Common myeloid progenitor, CD34-positive (primary cell): ENCODE results near the gene PLCH2.
"Not testable (repeated sequence)": the region's sequence is repeated elsewhere in the genome, so short reads cannot be mapped to it uniquely, and the experiment has no call there.

Source experiments
- CTCF ChIA-PET: fragments of 350-600 bp; sonication (Branson Sonifier 250); formaldehyde crosslinking; loops from one replicate; lab custom pipeline; 2021; ENCODE audit warnings: antibody characterized with exemption; lab: Charles Lee
- POLR2A ChIA-PET: fragments of 350-600 bp; sonication (Branson Sonifier 250); formaldehyde crosslinking; loops from one replicate; lab custom pipeline; 2021; ENCODE audit warnings: antibody characterized with exemption; lab: Charles Lee
- DNase-seq, 3 donors: peaks; one replicate each; pipeline versions ENCODE4 v3.0.0 to v3.0.0-alpha.2; 2013
- H3K27ac ChIP-seq, 2 experiments: 1 replicate in 1 of 2; 2 replicates in 1 of 2; pipeline ENCODE4 v1.7.0; 2013; ENCODE audit warnings: inconsistent platforms in 2 of 2, low read length in 2 of 2, mild to moderate bottlenecking in 2 of 2, low read depth in 1 of 2, moderate library complexity in 1 of 2; ENCODE audit not compliant: severe bottlenecking in 2 of 2, insufficient read depth in 1 of 2, poor library complexity in 1 of 2
- H3K27me3 ChIP-seq, 5 experiments: replicated peaks in 2 of 5; 1 replicate in 3 of 5; 2 replicates in 2 of 5; pipeline versions ENCODE4 v1.6.1 to v1.7.0; 2013; ENCODE audit warnings: low read length in 4 of 5, mild to moderate bottlenecking in 2 of 5, moderate library complexity in 2 of 5, inconsistent platforms in 1 of 5; ENCODE audit not compliant: insufficient read depth in 5 of 5, control insufficient read depth in 4 of 5
- H3K36me3 ChIP-seq, 4 experiments: 1 replicate in 2 of 4; 2 replicates in 2 of 4; pipeline versions ENCODE4 v1.6.1 to v1.7.0; 2013; ENCODE audit warnings: low read length in 3 of 4, control low read depth in 1 of 4, mild to moderate bottlenecking in 1 of 4; ENCODE audit not compliant: control insufficient read depth in 4 of 4, insufficient read depth in 4 of 4
- H3K4me1 ChIP-seq, 4 experiments: 1 replicate in 3 of 4; 2 replicates in 1 of 4; pipeline versions ENCODE4 v1.6.1 to v1.7.1; 2013; ENCODE audit warnings: low read length in 3 of 4, mild to moderate bottlenecking in 3 of 4, control low read depth in 1 of 4, inconsistent platforms in 1 of 4, moderate library complexity in 1 of 4; ENCODE audit not compliant: control insufficient read depth in 4 of 4, insufficient read depth in 4 of 4; ENCODE audit errors: control extremely low read depth in 1 of 4
- H3K4me3 ChIP-seq, 7 experiments: 1 replicate in 4 of 7; 2 replicates in 3 of 7; pipeline versions ENCODE4 v1.5.1 to v1.7.0; 2013; ENCODE audit warnings: mild to moderate bottlenecking in 7 of 7, low read length in 6 of 7, moderate library complexity in 6 of 7, inconsistent platforms in 2 of 7, low read depth in 2 of 7, control low read depth in 1 of 7; ENCODE audit not compliant: insufficient read depth in 4 of 7, control insufficient read depth in 1 of 7; ENCODE audit errors: extremely low read depth in 1 of 7
- H3K9me3 ChIP-seq, 5 experiments: 1 replicate in 4 of 5; 2 replicates in 1 of 5; pipeline versions ENCODE4 v1.6.1 to v1.7.1; 2013; ENCODE audit warnings: low read length in 4 of 5, mild to moderate bottlenecking in 2 of 5, inconsistent platforms in 1 of 5, low read depth in 1 of 5, moderate library complexity in 1 of 5; ENCODE audit not compliant: control insufficient read depth in 4 of 5, insufficient read depth in 2 of 5; ENCODE audit errors: control extremely low read depth in 1 of 5
- WGBS: methylation state at CpG from one replicate; pipeline ENCODE4 v1.1.5; 2013; ENCODE audit not compliant: insufficient coverage; 5-methylcytosine and 5-hydroxymethylcytosine counted together

PLCH2 gene

GRCh38 chr1:2548068-2548589 lies 72.0 kb downstream of the PLCH2 start:
- ChIA-PET CTCF (interaction anchor here (0.7 to 4.2 kb wide), 19 partner anchors 9 to 323 kb away, joined by 3 to 52 read pairs (median 4); partner anchors contain the start of genes HES5, MORN1, PANK4 and PRXL2B), POLR2A (interaction anchor here (0.9 to 2.2 kb wide), 5 partner anchors 18 to 135 kb away, joined by 3 to 11 read pairs (median 5); partner anchors contain the start of genes HES5 and PANK4)
- WGBS, result 1% methylated on average over 15 of the region's 17 CpGs
- Histone ChIP-seq H3K36me3 (no peaks in the 10 kb centered on the region), H3K27ac (peak overlapping the region; percentile 47 to 89), H3K4me1 (peaks cover 0 to 61% (median 57%) of the 10 kb centered on the region in 4 experiments), H3K27me3 (no peaks in the 10 kb centered on the region), H3K4me3 (peak overlapping the region in 5 of 7 experiments; percentile 36 to 82 (median 61)), H3K9me3 (no peaks in the 10 kb centered on the region)
- peak; percentile 71 to 74 (median 74) for DNase-seq

GRCh38 chr1:2549367-2550029 lies 73.4 kb downstream of the PLCH2 start:
- Histone ChIP-seq H3K4me3 (peak overlapping the region in 1 of 7 experiments; percentile 82), H3K4me1 (peaks cover 0 to 56% (median 51%) of the 10 kb centered on the region in 4 experiments), H3K27ac (peak overlapping the region; percentile 40 to 89)
- POLR2A ChIA-PET, result interaction anchor here (0.7 kb wide), 1 partner anchor 36 kb away, joined by 3 read pairs; no protein-coding TSS in a partner anchor
- 64% methylated on average over 14 of the region's 28 CpGs for WGBS
- H3K9me3 ChIP-seq, H3K36me3 ChIP-seq, DNase-seq, H3K27me3 ChIP-seq: not testable (repeated sequence)
- CTCF ChIA-PET, result interaction anchor here (1.5 to 3.9 kb wide), 4 partner anchors 12 to 133 kb away, joined by 4 to 28 read pairs (median 15); partner anchors contain the start of gene PANK4

GRCh38 chr1:2550309-2550861 lies 74.3 kb downstream of the PLCH2 start:
- DNase-seq, H3K36me3 ChIP-seq, H3K27ac ChIP-seq, H3K27me3 ChIP-seq, H3K9me3 ChIP-seq, POLR2A ChIA-PET, H3K4me3 ChIP-seq, CTCF ChIA-PET: not testable (repeated sequence)
- 78% methylated on average over 6 of the region's 12 CpGs for WGBS
- peaks cover 0 to 61% (median 56%) of the 10 kb centered on the region in 4 experiments for H3K4me1 ChIP-seq

GRCh38 chr1:2551544-2551943 lies 75.5 kb downstream of the PLCH2 start:
- H3K27ac ChIP-seq, CTCF ChIA-PET, H3K36me3 ChIP-seq, DNase-seq, POLR2A ChIA-PET, H3K27me3 ChIP-seq, H3K4me3 ChIP-seq, H3K9me3 ChIP-seq: not testable (repeated sequence)
- peaks cover 0 to 64% (median 58%) of the 10 kb centered on the region in 4 experiments for H3K4me1 ChIP-seq
- WGBS, result 97% methylated on average over 6 of the region's 9 CpGs

- POLR2A ChIA-PET, result no interaction called here
- H3K4me1 ChIP-seq, result peaks cover 0 to 64% (median 58%) of the 10 kb centered on the region in 4 experiments
- CTCF ChIA-PET, result no interaction called here
Measured at GRCh38 chr1:2552189-2552588, 76.1 kb downstream of the PLCH2 start.

GRCh38 chr1:2553076-2553475 lies 77.0 kb downstream of the PLCH2 start:
- H3K36me3 ChIP-seq, H3K27me3 ChIP-seq, H3K4me3 ChIP-seq, H3K27ac ChIP-seq, CTCF ChIA-PET, DNase-seq, POLR2A ChIA-PET, H3K9me3 ChIP-seq: not testable (repeated sequence)
- 98% methylated on average over 4 of the region's 9 CpGs for WGBS
- peaks cover 0 to 64% (median 57%) of the 10 kb centered on the region in 4 experiments for H3K4me1 ChIP-seq

More at GRCh38 chr1:2552189-2552588, 76.1 kb downstream of the PLCH2 start:
- no peak overlapping the region for H3K27ac ChIP-seq
- H3K36me3 ChIP-seq, result no peaks in the 10 kb centered on the region
- DNase-seq, result no peak
- over 99% methylated on average over 18 of the region's 26 CpGs for WGBS
- H3K27me3 ChIP-seq, result no peaks in the 10 kb centered on the region
- no peaks in the 10 kb centered on the region for H3K9me3 ChIP-seq
- H3K4me3 ChIP-seq, result no peak overlapping the region
